Thyroid gland (tissue), 4 donors: ENCODE results near the gene RNF217.

Source experiments
- CTCF ChIP-seq, 6 experiments: fragments of 200-600 bp in 3 of 6; fragments of 450-650 bp in 3 of 6; sonication (generic) in 3 of 6; IDR thresholded peaks; one replicate each; pipeline ENCODE4 v1.5.1; 2016 to 2019; ENCODE audit warnings: antibody characterized with exemption in 6 of 6, mild to moderate bottlenecking in 2 of 6, inconsistent platforms in 1 of 6, moderate library complexity in 1 of 6
- POLR2A ChIP-seq, 2 donors: fragments of 450-650 bp; IDR thresholded peaks; one replicate each; pipeline ENCODE4 v1.6.1; 2017; ENCODE audit warnings: antibody characterized with exemption in 2 of 2, mild to moderate bottlenecking in 2 of 2, moderate library complexity in 1 of 2

- TF ChIP-seq CTCF (IDR thresholded peaks at IDR 0.05) = no peak
- TF ChIP-seq POLR2A (IDR thresholded peaks at IDR 0.05) = no peak
Observed at GRCh38 chr6:125063307-125063706, 101.1 kb downstream of the RNF217 start.
